Mucosa of gallbladder (tissue), 1 donor: ENCODE data around the gene GNB2. TPM values are rescaled to one million over a fixed set of nuclear protein-coding genes. Genes with fewer than 3 reads are reported as not detected.

ENCODE experiments used
- DNase-seq: peaks from one replicate; pipeline ENCODE4 v3.0.0-alpha.2; 2020; ENCODE audit warnings: low spot score
- total RNA-seq: library from RNA; stranded (reverse); gene quantifications from one replicate; pipeline ENCODE4 v1.2.1, GENCODE V29; 2021
- donor health status: DM: no; HTN: no; CAD: no.

The GNB2 gene
- total RNA-seq, 1 donor from 2014 or later: 236 TPM

DNA sequence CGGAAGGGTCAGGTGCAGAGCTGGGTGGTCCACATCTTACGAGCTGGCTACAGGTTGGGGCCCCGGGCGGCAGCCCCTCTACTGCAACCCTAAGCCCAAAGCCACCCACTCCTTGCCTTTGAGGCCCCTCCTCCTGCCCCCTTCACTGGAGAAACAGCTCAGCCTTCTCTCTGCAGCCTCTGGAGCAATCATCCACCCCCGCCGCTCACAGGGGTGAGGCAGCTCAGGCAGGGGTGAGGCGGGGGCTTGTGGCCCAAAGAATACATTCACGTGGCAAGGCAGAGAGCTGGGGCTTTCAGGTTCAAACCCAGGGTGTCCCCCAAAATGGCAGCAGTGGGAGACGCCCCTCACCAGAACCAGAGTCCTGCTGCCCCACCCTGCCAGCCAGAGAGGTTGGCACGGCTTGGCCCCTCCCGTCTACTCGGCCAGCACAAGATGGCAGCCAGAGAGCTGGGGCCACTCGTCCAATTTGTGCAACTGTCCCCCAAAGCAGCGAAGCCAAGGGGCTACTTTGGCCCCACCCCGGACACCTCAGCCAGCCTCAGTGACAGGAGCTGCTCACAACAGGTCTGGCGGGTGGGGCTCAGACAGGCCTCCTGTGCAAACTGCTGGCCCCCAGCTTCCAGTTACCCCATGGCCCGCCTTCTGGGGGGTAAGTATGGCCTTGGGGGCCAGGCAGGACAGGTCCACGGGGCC lies 7.2 kb downstream of the GNB2 start:
- DNase-seq: no peak

DNA sequence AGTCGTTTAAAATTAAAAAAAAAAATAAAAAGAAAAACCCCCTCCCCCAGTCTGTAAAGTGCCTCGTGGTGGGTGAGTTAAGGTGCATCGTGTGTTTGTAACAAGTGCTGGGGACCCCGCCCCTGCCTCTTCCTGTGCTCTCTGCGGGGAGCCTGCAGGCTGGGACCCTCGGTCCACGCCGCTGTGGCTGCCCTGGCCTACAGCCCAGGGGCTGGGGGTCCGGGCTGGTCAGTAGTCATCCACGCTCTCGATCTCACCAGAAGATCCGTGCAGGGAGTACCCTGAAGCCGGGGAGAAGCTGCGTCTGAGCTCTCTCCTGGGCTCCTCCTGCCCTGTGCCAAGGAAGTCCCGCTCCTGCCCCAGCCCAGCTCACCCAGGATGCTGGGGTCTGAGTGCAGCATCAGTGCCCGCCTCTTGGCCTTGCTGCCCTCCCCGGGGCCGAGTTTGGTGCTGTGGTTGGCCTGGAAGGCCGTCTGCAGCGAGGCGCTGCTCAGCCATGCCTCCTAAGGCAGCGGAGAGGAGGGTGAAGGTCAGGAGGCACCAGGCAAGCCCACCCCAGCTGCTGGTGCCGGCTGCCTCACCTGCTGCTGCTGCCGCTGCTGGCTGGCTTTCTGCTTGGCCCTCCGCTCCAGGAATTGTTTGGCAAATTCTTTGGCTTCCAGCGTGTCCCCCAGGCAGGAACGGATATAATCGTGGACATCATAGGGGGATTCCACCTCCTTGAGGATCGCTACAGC lies 8.1 kb downstream of the GNB2 start:
- DNase-seq: no peak

DNA sequence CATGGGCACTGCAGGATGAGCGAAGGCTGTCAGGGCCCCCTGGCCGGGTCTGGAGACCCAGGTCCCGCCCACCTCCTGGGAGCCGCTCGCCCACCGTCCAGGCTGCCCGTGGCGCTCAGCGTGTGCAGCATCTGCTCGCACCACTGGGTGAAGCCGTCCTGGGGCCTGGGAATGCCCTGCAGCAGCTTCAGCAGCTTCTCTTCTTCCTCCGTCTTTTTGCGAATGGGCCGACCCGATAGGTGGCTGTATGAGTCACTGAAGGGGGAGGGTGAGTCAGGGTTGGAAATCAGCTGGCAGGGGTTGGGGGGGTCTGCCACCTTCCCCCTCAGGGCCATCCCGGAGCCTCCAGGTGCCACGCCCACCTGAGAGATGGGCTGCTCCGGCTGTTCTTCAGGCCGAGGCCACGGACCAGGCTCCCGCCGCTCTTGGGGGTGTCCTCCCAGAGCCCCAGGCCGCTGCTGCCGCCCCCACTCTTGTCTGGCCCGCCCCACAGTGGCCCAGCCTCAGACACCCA lies 8.7 kb downstream of the GNB2 start:
- DNase-seq: no peak

DNA sequence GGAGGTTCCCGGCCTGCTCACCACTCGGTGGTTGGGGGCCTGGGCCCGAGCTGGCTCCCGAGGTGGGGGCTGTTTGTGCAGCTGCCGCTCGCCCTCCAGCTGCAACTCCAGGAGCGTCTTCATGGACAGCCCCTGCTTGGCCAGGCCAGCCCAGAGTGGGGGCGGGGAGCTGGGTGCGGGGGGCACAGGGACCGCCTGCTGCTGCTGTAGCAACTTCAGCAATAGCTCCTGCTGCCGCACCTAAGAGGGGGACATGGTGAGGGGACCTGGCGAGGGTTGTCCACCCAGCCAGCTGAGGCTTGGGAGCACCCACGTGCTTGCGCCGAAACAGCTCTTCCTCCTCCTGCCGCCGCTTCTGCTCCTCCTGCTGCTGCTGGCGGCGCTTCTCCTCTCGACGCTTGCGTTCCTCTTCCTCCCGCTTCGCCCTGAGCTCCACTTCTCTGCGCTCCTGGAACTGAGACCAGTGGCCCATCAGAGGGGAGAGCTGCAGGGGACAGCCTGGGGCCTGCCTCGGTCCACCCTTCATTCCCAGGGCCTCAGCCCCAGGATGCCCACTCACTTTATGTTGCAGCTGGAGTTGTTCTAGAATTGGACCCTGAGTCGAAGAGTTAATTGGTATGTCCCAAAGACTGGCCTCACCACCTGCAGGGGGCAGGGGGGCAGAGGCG lies 9.6 kb downstream of the GNB2 start:
- no peak for DNase-seq

DNA sequence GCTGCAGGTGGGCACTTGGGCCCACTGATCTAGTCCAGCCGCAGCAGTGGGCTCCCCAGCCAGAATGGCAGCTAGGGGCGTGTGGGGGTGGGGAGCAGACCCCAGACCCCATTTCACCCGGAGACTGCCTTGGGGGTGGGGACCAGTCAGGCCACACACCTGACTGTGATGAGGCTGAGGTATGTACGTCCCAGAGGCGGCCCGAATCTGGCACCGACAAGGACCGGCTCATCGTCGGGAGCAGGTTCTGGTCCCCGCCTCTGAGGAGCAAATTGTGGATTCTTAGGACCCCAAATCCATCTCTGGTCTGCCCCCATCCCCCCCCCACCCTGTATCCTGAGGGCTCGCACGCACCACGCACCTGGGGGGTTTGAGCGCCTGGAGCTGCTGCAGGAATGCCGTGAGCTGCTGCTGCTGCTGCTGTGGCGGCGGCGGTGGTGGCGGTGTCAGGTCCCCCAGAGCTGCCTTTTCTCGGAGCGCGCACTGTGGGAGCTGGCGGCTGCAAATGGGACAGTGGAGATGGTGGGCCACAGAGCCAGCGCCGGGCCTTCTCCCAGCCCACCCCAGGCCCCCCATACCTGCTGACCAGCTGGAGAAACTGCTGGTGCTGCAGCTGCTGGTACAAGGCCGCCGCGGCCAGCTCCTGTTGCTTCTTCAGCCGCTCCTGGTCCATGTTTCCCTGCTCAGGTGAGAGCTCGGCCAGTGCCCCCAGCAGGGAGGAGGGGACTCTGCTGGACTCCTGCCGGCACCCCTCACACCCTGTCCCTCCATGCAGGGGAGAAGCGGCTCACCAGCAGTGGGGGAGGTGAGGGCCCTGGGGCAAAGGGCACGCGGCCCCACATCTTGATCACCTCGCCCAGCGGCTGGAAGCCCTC lies 10.4 kb downstream of the GNB2 start:
- DNase-seq: no peak

DNA sequence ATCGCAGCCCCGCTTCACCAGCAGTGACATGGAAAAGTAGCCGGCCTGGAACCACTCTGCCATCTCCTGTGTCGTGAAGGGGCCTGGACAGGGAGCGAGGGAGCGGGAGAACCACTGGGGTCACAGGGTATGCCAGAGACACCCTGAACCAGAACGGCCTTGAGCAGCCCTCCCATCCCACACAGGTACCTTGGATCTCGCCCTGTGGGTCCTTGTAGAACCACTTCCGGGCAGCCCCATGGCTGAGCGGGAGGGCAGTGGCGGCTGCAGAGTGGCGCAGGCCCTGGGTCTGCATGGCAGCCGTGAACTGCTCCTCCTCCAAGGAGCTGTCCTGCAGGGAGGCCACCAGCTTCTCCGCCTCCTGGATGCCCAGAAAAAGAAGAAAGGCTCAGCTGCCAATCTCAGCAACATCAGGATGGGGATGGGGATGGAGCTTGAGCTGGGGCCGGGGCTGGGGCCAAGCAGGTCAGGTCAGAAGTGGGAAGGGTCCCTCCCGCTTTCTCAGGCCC lies 11.0 kb downstream of the GNB2 start:
- no peak for DNase-seq

DNA sequence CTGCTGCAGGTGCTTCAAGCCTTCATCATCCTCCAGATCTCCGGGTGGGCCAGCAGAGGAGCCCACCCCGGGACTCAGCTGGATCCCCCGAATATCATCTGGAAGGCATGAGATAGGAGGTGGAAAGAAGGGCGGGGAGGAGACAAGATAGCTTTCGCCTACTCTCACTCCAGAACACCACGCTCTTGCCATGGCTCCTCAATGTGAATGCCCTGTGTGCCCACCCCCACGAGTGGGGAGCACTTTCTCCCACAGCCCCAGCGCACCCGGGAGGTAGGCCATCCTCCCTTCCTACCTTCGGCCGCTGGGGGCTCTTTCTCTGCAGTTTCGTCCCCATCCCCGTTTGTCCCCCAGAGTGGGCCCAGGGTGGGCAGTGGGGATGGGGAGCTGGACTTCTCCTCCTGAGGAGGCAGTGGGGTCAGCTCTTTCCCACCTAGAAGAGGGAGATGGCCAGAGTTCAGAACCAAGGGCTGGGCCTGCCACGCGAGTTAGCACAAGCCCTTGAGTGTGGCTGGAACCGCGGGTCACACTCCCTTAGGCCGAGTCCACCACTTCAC lies 11.6 kb downstream of the GNB2 start:
- no peak for DNase-seq

DNA sequence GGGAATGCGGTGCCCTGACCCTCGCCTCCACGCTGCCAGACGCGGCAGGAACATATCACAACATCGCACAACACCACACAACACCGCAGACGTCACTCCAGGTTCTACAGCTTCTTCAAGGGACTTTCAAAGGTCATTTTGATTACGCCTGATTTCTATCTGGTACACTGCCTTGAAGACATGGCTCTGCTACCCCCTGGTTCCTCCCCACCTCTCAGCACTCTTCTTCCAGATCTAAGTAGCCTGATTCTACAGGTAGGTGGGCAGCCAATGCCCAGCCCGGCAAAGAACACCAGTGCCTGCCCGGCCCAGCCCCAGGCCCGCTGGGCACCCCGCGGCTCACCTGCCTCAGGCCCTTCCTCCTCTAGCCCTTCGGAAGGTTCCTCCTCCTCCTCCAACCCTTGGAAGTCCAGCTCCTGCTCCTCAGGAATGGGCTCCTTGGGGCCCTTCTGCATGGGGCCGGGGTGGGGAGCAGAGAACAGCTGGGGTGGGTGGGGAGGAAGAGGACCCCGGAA lies 12.1 kb downstream of the GNB2 start:
- DNase-seq: no peak

DNA sequence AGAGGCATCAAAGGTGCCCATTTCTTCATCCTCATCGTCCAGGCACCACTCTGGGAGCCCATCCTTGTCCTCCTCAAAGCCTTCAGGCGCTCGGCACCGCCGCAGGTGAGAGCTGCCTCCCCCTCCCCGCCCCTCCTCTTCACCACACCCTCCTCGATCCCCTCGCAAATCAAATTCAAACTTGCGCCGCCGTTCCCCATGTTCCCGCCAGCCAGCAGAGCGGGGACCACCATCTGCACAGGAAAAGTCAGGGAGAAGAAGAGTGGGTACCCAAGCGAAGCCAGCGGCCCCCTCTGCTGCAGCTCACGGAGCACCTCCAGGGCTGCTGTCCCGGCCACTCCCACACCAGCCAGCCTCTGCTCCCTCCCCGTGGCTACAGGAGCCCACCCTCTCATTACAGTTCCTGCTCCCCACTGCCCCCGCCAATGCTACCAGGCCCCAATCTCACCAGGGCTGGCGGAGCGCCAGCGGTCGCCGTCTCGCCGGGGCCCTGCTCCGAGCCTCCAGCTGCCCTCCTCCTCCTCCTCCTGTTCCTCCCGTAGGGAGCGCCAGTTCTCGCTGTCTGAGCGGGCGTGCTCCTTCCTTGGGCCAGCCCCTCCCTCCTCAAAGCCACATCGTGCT lies 12.8 kb downstream of the GNB2 start:
- no peak for DNase-seq

DNA sequence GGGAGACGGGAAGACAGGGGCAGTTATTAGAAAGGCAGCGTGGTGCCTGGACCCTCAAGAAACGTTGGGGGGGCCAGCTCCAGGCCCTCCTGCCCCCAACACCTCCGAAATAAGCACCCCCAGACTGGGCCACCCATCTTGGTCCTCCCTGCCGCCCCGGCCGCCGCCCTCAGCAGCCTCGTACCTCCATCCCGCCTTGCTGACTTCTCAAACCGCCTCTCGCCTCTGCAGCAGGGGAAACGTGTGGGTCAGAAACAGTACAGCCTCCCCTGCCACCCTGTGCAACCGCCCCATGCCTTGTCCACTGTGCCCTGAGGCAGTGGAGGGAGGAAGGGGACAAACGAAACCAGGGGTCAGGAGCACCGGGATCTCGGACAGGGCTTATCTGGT lies 13.3 kb downstream of the GNB2 start:
- DNase-seq: no peak

DNA sequence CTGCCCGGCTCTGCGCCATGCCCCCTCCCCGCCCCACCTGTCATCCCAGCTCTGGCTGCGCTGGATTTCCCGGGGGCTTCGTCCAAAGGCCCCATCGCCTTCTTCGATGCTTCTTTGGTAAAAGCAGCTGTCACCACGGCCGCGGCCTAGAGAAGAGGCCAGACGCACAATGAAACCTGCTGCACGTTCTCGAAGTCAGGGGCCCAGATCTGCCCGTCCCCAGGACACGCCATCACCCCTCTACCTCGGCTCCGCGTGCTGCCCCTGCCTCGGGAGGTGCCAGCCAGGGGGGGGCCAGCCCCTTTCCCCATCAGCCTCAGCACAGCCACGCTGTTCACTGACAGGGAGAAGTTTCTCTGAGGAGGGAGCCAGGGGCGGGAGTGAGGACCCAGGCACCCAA lies 13.7 kb downstream of the GNB2 start:
- DNase-seq: no peak

DNA sequence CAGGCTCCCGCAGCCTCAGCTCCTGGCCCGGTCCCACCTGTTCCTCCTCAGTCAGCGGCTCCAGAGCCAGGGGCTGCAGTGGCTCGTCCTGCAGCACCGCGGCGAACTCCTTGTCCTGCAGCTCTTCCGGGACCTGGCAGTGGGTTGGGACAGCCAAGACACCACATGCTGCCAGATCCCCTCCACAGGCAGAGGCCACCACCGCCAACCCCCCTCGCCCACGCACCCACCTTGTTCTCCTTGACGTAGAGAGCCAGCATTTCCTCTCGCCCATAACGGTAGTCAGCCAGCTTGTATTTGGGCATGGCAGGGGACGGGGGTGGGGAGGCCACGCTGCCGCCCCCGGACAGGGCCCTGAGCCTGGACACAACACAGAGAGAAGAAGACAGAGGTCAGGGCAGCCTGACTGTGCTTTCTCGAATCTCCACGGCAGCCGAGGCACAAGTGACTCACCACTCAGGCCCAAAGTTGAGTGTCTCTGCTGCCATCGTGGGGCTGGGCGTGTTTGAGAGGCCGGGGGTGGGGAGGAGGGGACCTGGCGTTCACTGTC lies 14.3 kb downstream of the GNB2 start:
- DNase-seq: no peak

DNA sequence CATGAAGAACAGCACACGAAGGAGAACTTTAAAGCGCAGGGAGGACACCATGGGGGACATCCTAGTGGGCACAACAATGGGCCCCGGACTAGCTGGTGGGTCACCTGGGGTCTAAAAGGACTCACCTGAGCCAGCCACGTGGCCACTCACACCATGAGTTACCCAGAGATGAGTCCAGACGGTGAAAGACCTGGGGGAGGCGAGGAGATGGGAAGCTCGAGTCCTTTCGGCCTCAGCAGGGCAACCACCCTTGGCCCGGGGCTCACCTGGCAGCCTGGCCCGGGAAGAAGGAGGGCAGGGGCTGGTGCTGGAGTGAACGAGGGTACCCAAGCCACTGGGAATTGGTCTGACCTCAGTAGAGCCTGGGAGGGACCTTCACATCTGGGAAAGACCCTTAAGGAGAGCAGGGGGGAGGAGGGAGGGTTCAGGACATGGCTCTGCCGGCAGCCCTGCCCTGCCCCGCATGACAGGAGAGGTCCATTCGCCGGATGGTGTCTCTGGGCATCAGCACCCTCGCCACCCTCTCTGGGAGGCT lies 14.9 kb downstream of the GNB2 start:
- DNase-seq: no peak

DNA sequence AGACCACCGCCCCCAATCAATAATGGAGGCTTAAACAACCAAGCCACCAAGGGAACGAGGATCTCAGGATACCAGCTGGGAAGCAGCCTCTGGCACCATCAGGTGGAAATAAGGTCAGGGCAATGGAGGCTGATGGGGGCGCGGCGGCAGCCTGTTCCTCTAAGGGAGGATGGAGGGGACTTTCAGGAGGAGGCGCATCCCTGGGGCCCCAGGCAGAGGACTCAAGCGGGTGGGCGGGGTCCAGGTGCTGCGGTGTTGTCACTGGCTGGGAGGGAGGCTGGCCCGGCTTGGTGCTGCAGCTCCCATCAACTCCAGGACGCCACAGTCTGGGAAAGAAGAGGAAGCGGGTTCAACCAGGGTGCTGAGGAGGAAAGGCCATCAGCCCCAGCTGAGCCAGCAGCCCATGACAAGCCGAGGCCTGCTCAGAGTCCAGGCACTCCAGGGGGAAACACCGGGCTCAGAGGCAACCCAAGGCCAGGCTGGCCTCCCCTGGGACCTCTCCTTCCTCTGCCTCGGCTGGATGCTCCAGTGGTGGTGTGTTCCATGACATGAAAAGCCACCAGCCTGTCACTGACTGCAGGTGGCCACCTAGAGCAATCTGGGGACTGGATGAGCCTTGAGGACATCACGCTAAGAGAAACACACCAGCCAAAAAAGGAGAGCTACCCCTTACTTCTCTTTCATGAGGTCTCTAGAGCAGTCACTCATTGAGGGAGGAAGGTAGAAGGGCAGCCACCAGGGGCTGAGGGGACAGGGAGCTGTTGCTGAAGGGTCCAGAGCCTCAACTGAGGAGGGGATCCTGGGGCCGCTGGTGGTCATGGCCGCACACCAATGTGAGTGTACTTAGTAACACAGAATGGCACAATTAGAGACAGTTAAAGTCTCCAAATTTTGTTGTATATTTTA lies 15.9 kb downstream of the GNB2 start:
- DNase-seq: no peak

DNA sequence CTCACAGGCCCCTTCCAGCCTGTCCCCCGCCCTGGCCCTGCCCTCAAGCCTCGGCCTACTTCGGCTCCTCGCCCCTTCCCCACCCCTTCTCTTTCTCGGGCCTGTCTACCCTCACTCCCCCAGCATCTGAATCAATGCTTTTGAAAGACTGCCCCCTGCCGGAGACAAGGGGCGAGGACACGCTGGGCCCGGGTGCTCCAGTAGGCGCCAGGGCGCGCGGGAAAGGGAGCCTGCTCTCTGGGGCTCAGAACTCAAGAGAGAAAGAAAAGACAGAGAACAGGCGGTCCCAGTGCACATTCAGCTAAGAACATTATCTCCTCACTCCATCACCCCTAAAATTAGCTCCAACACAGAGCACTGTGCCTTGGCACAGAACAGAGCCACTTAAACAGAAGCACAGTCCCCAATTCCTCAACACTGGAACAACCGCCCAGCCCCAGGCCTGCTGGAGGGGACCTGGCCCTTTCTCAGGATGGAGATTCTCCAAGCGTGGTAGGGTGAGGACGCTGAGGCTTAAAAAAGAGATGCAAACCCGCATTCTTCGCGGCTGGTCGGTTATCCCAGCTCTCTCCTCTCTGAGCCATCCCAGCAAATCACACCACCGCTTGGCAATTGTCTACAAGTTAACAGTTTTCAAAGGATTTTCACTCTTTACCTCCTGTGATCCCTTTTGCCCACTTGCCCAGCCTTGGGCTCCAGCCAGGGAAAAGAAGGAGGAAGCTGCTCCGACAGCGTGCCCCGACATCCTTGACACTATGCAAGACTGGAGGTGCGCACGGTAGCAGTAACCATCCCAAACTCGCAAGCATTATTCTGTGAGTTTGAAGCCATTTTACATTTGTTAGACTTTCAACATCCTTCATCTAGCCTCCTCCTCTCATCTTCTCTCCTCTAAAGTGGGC lies 18.4 kb downstream of the GNB2 start:
- peak; percentile 78 for DNase-seq

DNA sequence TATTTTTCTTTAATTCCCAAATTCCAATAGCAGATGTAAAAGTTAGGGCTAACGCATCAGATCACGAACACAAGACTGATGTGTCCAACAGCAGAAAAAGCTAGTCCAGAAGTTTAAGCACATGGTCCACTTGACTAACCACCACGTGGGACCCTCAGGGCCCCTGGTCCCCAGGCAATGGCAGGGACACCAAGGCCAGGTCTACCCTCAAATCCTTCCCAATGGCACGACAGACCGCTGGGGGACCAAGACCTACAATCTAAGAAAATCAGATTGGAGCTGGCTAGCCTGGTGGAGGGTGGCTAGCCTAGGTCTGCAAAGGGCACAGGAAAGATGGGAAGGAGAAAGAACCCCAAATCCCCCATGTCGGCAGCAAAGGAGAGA lies 19.0 kb downstream of the GNB2 start:
- no peak for DNase-seq

DNA sequence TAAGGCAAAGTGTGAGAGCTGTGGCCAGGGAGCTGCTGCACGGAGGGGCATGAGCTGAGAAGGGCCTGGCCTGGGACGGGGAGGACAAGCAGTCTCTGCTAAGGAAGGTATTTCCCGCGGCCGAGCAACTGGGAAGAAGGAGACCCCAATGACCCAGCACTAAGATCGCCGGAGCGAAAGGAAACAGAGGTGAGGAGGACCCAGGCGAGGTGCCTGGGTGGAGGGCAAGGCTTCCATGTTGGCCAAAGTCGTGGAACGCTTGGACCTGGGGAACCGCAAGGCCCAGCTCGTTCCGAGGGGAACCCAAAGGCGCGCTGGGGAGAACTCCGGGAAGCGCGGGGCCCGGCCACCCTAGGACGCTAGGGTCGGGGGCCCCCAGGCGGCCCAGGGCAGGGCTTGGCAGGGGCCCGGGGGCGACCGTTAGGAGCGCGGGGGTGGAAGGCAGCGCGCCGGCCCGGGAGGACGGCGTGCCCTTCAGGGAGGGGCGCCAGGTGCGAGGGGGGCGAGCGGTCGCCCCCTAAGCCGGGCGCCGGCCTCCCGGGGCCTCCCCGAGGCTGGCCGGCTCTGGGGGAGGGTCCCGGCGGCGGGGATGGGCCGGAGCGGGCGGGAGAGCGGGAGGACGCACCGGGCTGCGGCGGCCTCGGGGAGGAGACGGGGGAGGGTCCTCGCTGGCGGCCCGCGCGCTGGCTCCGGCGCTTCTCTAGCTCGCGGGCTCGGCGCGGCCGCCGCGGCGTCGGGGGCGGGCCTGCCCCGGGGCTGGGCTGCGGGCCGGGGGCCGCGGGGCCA lies 20.0 kb downstream of the GNB2 start:
- no peak for DNase-seq
